Measurements from ENCODE around the gene NACC2. TPM values are rescaled to one million over a fixed set of nuclear protein-coding genes. Genes with fewer than 3 reads are reported as not detected.

The NACC2 gene
- total and polyA plus RNA-seq, 2 experiments from 2014 or later: 3.8 to 20.8 TPM

DNA sequence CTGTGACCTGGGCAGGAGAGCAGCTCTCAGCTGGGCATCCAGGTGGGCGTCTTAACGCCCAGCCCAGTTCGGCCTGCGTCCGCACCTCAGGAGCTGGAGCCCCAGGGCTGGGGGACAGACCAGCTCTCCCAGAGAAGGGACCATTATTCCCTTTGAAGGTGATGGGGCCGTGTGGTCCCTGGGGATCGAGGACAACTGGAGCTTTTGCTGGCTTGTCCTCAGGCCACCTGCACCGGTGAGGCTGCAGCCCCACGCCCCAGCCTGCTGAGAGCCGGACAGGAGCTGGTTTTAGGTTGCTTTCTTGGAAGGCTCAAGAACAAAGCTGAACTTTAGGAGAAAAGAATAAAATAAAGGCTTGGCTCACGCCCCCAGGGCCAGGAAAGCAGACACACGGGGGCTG lies 40.9 kb downstream of the NACC2 start:
- no peaks in the 10 kb centered on the region; the same call in 1 of the 2 replicates for H3K27me3 ChIP-seq (ENCODE audit: insufficient read depth)
- Mint-ChIP-seq H3K4me1 (peaks cover 38% of the 10 kb centered on the region), H3K36me3 (ENCODE audit: low read depth) (no peaks in the 10 kb centered on the region), H3K9me3 (no peaks in the 10 kb centered on the region), H3K4me3 (no peak overlapping the region), H3K27me3 (ENCODE audit: insufficient read depth, low read depth, poor library complexity) (peaks cover 9% of the 10 kb centered on the region), H3K27ac (no peak overlapping the region)
- no peak for TF ChIP-seq NANOG (IDR thresholded peaks at IDR 0.05; ENCODE audit: borderline replicate concordance)
- TF ChIP-seq, protein P1, sequence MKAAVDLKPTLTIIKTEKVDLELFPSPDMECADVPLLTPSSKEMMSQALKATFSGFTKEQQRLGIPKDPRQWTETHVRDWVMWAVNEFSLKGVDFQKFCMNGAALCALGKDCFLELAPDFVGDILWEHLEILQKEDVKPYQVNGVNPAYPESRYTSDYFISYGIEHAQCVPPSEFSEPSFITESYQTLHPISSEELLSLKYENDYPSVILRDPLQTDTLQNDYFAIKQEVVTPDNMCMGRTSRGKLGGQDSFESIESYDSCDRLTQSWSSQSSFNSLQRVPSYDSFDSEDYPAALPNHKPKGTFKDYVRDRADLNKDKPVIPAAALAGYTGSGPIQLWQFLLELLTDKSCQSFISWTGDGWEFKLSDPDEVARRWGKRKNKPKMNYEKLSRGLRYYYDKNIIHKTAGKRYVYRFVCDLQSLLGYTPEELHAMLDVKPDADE (IDR thresholded peaks at IDR 0.05): no peak
- H3F3A ChIP-seq (replicated peaks; ENCODE audit: low read depth): peaks cover 15% of the 10 kb centered on the region; the same call in 1 of the 2 replicates
- H3K4me3 ChIP-seq: no peak overlapping the region
- no peaks in the 10 kb centered on the region for H3K79me2 ChIP-seq (replicated peaks; ENCODE audit: insufficient read depth)
- H3K36me3 ChIP-seq (ENCODE audit: insufficient read depth): no peaks in the 10 kb centered on the region
- H4K20me1 ChIP-seq (replicated peaks; ENCODE audit: insufficient read depth): no peaks in the 10 kb centered on the region
- H3K9me2 ChIP-seq (ENCODE audit: insufficient read depth): no peaks in the 10 kb centered on the region
- peaks cover 39% of the 10 kb centered on the region for H3K4me1 ChIP-seq (ENCODE audit: insufficient read depth)
- H2AFZ ChIP-seq: no peak overlapping the region
- DNase-seq (ENCODE audit: low spot score) (no peak), ATAC-seq (no peak)
- no peak overlapping the region for H3K4me2 ChIP-seq
- no peak overlapping the region for H3K27ac ChIP-seq (ENCODE audit: low read depth)

DNA sequence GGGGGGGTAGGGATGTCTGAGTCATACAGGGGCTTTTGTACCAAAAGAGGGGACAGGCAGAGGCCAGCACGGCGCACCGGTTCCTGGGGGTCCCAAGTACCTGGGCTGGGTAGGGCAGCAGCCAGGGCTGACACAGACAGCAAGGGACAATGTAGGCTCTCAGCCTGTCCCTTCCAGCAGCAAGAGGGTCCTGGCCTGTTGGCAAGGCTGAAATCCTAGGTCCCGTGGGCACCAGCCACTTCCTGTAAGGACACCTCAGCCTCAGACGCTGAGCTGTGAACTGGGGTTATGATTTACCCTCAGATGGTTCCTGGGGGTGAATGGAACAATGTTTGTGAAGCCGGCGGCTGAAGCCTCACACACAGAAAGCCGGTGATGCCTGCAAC lies 41.3 kb downstream of the NACC2 start:
- Histone ChIP-seq H3K36me3 (ENCODE audit: insufficient read depth) (no peaks in the 10 kb centered on the region), H2AFZ (no peak overlapping the region), H3K79me2 (replicated peaks; ENCODE audit: insufficient read depth) (no peaks in the 10 kb centered on the region), H3K4me2 (no peak overlapping the region), H3K4me1 (ENCODE audit: insufficient read depth) (peaks cover 39% of the 10 kb centered on the region), H3F3A (replicated peaks; ENCODE audit: low read depth) (peaks cover 15% of the 10 kb centered on the region; the same call in 1 of the 2 replicates), H3K27me3 (ENCODE audit: insufficient read depth) (no peaks in the 10 kb centered on the region; the same call in 1 of the 2 replicates), H4K20me1 (replicated peaks; ENCODE audit: insufficient read depth) (no peaks in the 10 kb centered on the region), H3K4me3 (no peak overlapping the region), H3K27ac (ENCODE audit: low read depth) (no peak overlapping the region), H3K9me2 (ENCODE audit: insufficient read depth) (no peaks in the 10 kb centered on the region)
- no peak for DNase-seq (ENCODE audit: low spot score)
- Mint-ChIP-seq H3K9me3 (no peaks in the 10 kb centered on the region), H3K27me3 (ENCODE audit: insufficient read depth, low read depth, poor library complexity) (peaks cover 9% of the 10 kb centered on the region), H3K36me3 (ENCODE audit: low read depth) (no peaks in the 10 kb centered on the region), H3K4me3 (no peak overlapping the region), H3K27ac (no peak overlapping the region), H3K4me1 (peaks cover 38% of the 10 kb centered on the region)
- ATAC-seq: no peak
- TF ChIP-seq CREB1 (CRISPR knock-in tag; IDR thresholded peaks at IDR 0.05; ENCODE audit: low read depth): no peak
- TF ChIP-seq ZNF331 (CRISPR knock-in tag; IDR thresholded peaks at IDR 0.05; ENCODE audit: low read depth): no peak
- no peak for TF ChIP-seq STAT1 (IDR thresholded peaks at IDR 0.05; ENCODE audit: unreplicated experiment)
- no peak for TF ChIP-seq NANOG (IDR thresholded peaks at IDR 0.05; ENCODE audit: borderline replicate concordance)
- TF ChIP-seq EZH2 (IDR thresholded peaks at IDR 0.05; ENCODE audit: low read depth, unreplicated experiment): no peak
- TF ChIP-seq, protein P2, sequence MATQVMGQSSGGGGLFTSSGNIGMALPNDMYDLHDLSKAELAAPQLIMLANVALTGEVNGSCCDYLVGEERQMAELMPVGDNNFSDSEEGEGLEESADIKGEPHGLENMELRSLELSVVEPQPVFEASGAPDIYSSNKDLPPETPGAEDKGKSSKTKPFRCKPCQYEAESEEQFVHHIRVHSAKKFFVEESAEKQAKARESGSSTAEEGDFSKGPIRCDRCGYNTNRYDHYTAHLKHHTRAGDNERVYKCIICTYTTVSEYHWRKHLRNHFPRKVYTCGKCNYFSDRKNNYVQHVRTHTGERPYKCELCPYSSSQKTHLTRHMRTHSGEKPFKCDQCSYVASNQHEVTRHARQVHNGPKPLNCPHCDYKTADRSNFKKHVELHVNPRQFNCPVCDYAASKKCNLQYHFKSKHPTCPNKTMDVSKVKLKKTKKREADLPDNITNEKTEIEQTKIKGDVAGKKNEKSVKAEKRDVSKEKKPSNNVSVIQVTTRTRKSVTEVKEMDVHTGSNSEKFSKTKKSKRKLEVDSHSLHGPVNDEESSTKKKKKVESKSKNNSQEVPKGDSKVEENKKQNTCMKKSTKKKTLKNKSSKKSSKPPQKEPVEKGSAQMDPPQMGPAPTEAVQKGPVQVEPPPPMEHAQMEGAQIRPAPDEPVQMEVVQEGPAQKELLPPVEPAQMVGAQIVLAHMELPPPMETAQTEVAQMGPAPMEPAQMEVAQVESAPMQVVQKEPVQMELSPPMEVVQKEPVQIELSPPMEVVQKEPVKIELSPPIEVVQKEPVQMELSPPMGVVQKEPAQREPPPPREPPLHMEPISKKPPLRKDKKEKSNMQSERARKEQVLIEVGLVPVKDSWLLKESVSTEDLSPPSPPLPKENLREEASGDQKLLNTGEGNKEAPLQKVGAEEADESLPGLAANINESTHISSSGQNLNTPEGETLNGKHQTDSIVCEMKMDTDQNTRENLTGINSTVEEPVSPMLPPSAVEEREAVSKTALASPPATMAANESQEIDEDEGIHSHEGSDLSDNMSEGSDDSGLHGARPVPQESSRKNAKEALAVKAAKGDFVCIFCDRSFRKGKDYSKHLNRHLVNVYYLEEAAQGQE (IDR thresholded peaks at IDR 0.05; ENCODE audit: unreplicated experiment): no peak
- no peak for TF ChIP-seq POLR2AphosphoS5 (IDR thresholded peaks at IDR 0.05; ENCODE audit: low read depth)
- TF ChIP-seq, protein P3, sequence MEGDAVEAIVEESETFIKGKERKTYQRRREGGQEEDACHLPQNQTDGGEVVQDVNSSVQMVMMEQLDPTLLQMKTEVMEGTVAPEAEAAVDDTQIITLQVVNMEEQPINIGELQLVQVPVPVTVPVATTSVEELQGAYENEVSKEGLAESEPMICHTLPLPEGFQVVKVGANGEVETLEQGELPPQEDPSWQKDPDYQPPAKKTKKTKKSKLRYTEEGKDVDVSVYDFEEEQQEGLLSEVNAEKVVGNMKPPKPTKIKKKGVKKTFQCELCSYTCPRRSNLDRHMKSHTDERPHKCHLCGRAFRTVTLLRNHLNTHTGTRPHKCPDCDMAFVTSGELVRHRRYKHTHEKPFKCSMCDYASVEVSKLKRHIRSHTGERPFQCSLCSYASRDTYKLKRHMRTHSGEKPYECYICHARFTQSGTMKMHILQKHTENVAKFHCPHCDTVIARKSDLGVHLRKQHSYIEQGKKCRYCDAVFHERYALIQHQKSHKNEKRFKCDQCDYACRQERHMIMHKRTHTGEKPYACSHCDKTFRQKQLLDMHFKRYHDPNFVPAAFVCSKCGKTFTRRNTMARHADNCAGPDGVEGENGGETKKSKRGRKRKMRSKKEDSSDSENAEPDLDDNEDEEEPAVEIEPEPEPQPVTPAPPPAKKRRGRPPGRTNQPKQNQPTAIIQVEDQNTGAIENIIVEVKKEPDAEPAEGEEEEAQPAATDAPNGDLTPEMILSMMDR (conservative IDR thresholded peaks at IDR 0.05; ENCODE audit: low read depth in 2 of 2): no peak
- TF ChIP-seq, protein P1 (IDR thresholded peaks at IDR 0.05): no peak
- no peak for TF ChIP-seq EZH2phosphoT487 (IDR thresholded peaks at IDR 0.05; ENCODE audit: unreplicated experiment)
- no peak for TF ChIP-seq JUNB (IDR thresholded peaks at IDR 0.05; ENCODE audit: unreplicated experiment)
